Activated T-cell treated with anti-CD3 and anti-CD28 coated beads for 1 hour (primary cell): ENCODE measurements around the gene ANKS1B.
"Not testable (repeated sequence)": the region's sequence is repeated elsewhere in the genome, so short reads cannot be mapped to it uniquely, and the experiment has no call there.

Source experiments
- DNase-seq: peaks from one replicate; pipeline ENCODE4 v3.0.0-alpha.2; 2020; ENCODE audit warnings: low read depth

ANKS1B gene

DNA sequence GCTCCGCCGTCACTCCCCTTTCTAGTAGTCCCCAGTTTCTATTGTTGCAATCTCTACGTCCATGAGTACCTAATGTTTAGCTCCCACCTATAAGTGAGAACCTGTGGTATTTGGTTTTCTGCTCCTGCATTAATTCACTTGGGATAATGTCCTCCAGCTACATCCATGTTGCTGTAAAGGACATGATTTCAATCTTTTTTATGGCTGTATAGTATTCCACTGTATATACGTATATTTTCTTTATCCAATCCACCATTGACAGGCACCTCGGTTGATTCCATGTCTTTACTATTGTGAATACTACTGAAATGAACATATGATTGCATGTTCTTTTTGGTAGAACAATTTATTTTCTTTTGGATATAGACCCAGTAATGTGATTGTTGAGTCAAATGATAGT, 114.7 kb downstream of the ANKS1B start:
- DNase-seq = no peak

- no peak for DNase-seq
Measured at GRCh38 chr12:99861731-99862130, 123.0 kb downstream of the ANKS1B start.

GRCh38 chr12:99859126-99859525, 125.6 kb downstream of the ANKS1B start:
- no peak for DNase-seq

- no peak for DNase-seq
Measured at GRCh38 chr12:99852666-99853065, 132.1 kb downstream of the ANKS1B start.

DNA sequence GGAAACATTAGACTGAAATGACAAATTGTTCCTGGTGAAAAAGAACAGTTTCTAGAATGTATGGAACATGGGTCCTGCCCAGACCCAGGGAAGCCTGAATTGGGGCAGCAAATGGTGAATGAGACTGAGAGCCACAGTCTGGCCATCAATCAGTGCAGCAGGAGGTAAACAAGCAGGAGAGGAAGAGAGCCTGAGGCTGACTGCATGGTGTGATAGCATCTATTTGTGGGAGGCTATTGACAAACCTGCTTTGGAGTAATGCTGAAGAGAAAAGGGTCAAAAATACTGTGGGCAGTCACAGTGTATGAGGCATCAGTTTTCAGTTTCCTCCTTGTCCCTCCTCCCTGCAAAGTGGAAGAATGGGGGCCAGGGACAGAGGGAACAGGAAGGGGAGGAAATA, 136.8 kb downstream of the ANKS1B start:
- no peak for DNase-seq

- DNase-seq = no peak
Measured at GRCh38 chr12:99834710-99835109, 150.0 kb downstream of the ANKS1B start.

DNA sequence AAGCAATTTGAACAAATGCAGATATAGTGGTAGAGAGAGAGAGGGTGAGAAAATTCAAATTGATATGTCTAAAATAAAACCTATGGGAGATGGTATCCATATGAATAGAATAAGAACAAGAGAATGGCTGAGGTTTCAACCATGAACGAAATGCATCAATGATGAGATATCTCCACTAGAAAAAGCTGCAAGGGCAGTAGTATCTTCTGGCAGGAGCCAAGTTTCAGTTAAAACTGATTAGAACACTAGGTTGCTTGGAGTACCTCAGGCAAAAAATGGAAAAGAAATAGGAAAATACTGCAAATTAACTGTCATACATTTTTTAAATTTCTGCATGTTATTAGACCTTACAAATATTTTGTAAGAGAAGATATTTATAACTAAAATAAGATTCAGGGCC, 151.3 kb downstream of the ANKS1B start:
- DNase-seq = no peak

DNA sequence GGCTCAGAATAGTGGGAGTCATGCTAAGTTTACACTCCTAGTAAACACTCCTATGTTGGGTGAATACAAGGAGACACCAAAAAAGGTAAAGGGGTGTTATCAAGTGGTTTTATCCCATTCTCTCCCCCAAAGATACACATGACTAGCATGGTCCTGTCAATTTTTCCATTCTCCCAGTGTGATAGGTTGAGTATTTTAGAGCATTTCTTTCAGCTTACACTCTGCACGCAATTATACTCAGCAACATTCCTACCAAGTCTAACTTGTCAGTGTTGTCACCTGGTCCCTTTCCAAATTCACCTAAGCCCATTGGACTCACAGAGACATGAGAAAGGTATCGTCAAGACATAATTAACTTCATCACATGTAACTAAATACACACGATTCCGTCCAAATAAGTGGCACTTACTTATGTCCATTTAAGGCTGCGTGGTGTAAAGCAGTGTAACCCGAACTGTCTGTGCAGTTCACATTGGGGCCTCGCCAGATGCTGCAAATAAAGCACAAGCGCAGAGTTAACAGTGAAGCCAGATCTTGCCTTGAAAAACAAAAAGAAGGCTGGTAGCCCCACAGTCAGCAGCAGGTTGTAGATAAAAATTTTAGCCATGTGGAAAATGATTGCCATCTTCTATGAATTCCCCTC, 159.7 kb downstream of the ANKS1B start:
- DNase-seq = no peak

DNA sequence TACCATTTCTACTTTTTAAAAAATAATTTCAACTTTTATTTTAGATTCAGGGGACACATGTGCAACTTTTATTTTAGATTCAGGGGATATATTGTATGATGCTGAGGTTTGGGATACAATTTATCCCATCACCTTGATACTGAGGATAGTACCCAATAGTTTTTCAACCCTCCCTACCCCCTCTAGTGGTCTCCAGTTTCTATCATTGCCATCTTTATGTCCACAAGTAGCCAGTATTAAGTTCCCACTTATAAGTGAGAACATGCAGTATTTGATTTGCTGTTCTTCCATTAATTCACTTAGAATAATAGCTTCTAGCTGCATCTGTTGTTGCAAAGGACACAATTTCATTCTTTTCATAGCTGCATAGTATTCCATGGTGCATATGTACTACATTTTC, 162.5 kb downstream of the ANKS1B start:
- no peak for DNase-seq

- no peak for DNase-seq
Measured at GRCh38 chr12:99810718-99811593, 173.8 kb downstream of the ANKS1B start.

DNA sequence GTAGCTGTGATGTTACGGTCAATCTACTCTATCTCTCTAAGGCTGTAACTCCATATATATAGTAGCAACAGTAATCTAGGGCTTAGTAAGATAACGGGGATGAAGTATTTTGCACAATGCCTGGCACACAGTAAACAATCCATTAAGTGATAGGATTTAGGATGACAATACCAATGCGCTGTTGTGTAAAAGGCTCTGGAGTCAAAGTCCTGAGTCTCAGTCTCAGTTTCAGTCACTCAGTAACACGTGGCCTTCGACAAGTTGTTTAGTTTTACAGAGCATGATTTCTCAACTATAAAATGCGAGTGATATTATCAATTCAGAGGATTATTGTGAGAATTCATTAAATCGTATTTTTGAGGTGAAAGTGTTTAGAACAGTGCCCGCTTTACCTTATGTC, 174.8 kb downstream of the ANKS1B start:
- no peak for DNase-seq

DNA sequence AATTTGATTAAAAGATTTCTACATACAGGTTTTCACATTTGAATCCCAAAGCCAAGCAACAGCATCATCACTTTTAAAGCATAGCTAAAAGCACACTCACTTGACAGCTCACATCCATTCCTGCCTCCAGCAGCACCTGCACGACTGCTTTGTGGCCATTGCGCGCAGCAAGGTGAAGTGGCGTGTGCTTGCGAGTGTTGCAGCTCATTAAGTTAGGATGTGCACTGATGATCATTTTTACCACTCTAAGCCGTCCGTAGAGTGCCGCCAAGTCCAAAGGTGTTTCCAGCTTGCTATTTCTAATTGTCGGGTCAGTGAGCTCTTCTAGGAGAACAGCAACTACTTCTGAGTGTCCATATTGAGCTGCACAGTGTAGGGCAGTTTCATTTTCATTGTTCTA, 178.4 kb downstream of the ANKS1B start:
- DNase-seq = no peak

- no peak for DNase-seq
Measured at GRCh38 chr12:99804715-99805114, 180.0 kb downstream of the ANKS1B start.

DNA sequence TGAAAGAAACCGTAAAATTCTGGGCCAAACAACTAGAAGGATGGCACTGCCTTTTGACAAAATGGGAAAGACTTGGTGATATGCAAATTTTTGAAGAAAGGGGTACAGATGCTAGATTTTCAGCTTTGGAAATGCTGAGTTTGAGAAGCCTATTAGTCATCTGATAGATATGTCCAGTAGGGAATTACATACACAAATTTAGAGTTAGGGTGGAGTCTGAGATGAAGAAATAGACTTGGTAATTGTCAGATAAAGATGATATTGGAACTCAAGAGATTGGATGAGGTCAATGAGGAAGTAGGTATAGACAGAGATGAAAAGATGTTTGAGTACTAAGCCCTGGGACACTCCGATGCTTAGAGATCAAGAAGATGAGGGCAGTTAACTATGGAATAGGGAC, 184.1 kb downstream of the ANKS1B start:
- no peak for DNase-seq

DNA sequence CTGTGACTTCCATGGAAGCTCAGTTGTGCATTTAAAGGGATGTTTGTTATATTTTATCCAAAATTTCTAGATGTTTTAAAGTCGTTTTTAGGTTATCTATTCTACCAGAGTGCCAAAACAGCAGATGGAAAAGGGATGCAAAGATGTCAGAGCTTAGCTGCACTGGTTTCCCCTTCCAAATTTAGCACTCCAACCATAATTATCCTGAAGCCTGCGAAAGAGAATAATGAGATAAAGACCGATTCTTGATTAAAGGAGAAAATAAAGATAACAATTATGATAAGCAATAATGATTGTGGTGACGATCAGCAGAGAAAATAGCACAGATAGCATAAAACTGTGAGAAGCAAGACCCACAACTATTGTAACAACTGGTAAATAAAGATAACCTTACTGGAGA, 186.8 kb downstream of the ANKS1B start:
- DNase-seq = not testable (repeated sequence)

DNA sequence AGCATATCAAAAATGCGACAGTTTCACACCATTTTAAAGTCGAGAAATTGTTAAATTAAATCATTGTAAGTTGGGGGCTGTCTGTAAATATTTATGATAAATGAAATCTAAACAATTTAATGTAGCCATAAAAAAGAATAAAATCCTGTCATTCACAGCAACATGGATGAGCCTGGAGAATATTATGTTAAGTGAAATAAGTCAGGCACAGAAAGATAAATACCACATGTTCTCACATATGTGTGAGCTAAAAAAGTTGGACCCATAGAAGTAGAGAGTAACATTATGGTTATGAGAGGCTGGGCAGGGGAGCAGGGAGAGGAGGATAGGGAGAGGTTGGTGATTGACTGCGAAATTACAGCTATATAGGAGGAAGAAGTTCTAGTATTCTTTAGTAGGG, 201.3 kb downstream of the ANKS1B start:
- DNase-seq = no peak

GRCh38 chr12:99772274-99772673, 212.5 kb downstream of the ANKS1B start:
- no peak for DNase-seq

DNA sequence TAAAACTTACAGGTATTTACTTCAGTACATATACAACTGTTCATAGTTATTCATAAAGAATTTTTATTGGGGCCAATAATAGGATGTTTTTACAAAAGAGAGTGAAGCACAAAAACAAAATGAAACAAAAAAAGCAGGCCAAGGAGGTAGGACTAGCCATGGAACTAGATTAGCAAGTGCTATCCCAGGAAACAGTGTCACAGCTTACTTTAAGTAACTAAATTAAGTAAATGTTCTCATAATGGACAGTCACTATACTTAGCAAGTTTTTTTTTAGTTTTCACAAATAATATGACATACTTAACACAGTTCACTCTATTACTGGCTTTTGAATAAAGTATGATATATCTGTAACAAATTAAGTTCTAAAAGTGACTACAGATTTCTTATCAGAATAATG, 213.1 kb downstream of the ANKS1B start:
- DNase-seq = no peak

- no peak for DNase-seq
Measured at GRCh38 chr12:99769396-99769980, 215.2 kb downstream of the ANKS1B start.

DNA sequence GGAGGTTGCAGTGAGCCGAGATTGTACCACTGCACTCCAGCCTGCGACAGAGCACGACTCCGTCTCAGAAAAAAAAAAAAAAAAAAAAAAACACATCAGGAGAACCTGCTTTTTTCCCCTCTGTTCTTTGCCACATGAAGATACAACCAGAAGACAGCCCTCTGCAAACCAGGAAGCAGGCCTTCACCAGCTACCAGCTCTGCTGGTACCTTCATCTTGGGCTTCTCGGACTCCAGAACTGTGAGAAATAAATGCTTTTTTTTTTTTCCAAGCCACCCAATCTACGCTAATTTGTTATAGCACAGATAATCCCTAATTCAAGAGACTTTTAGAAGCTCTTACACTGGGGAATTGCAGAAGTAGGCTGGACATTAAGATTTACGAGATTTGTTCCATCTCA, 216.0 kb downstream of the ANKS1B start:
- DNase-seq = no peak

DNA sequence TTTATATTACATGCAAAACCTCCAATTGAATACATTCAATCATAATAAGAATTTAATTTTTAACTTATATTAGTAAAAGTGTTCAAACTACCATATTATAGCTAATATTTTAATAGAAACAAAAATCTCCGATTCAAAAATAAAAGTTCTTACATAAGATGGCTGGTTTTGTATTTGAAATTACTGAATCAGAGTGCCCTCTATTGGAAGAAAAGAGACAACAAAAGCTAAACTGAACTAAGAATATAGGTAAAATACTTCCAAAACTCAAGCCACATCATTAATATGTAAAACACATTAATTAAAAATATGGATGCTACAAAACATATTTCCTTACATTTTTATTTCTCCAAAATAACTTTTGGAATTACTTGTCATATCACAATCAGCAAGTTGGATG, 216.9 kb downstream of the ANKS1B start:
- no peak for DNase-seq

DNA sequence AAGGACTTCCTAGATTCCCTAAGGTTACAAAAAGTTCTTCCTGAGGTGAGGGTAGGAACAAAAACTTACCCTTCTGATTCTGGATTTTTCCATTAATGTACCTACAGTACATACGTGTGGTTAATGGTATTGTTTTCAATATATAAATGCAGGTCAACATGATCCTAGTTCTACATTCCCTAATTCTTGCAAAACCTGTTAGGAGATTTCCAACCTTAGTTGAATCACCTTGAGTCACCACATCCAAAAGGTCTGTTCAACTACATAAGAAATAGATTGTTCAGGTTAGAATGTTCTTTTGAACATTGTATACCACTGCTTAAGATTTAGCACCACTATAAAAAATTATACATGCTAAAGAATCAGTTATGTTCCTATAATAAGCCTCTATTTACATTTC, 218.3 kb downstream of the ANKS1B start:
- DNase-seq = no peak

GRCh38 chr12:99765469-99766114, 219.1 kb downstream of the ANKS1B start:
- no peak for DNase-seq
